ENCODE measurements around the gene ILF2.

Gene ILF2

GRCh38 chr1:153638261-153638660 is 32.5 kb downstream of the ILF2 start:
- no peak overlapping the region for H3K9ac ChIP-seq (ENCODE audit: low read depth, low read length)
- H3K27ac ChIP-seq (ENCODE audit: low read length) = no peak overlapping the region
- H3K4me1 ChIP-seq (ENCODE audit: insufficient read depth, low read length) = peaks cover 35% of the 10 kb centered on the region
- DNase-seq (no peak), ATAC-seq (ENCODE audit: insufficient read depth, low read depth) (no peak)
- TF ChIP-seq, protein P1, sequence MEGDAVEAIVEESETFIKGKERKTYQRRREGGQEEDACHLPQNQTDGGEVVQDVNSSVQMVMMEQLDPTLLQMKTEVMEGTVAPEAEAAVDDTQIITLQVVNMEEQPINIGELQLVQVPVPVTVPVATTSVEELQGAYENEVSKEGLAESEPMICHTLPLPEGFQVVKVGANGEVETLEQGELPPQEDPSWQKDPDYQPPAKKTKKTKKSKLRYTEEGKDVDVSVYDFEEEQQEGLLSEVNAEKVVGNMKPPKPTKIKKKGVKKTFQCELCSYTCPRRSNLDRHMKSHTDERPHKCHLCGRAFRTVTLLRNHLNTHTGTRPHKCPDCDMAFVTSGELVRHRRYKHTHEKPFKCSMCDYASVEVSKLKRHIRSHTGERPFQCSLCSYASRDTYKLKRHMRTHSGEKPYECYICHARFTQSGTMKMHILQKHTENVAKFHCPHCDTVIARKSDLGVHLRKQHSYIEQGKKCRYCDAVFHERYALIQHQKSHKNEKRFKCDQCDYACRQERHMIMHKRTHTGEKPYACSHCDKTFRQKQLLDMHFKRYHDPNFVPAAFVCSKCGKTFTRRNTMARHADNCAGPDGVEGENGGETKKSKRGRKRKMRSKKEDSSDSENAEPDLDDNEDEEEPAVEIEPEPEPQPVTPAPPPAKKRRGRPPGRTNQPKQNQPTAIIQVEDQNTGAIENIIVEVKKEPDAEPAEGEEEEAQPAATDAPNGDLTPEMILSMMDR (IDR thresholded peaks at IDR 0.05; ENCODE audit: borderline replicate concordance, extremely low read depth, low read length, poor library complexity, severe bottlenecking) = no peak
- TF ChIP-seq EZH2 (IDR thresholded peaks at IDR 0.05; ENCODE audit: borderline replicate concordance, low read depth, low read length, severe bottlenecking) = no peak
- H3K27me3 ChIP-seq (ENCODE audit: insufficient read depth, low read length, poor library complexity) = no peaks in the 10 kb centered on the region
- peaks cover 82% of the 10 kb centered on the region for H3K79me2 ChIP-seq (ENCODE audit: insufficient read depth, low read length)
- H3K4me3 ChIP-seq (ENCODE audit: low read depth in 1 of 2, low read length in 2 of 2) = no peak overlapping the region
- H2AFZ ChIP-seq (ENCODE audit: low read depth, low read length) = no peak overlapping the region
- peaks cover 24% of the 10 kb centered on the region; the same call in 1 of the 2 replicates for H4K20me1 ChIP-seq (ENCODE audit: insufficient read depth, low read length)
- H3K9me3 ChIP-seq (ENCODE audit: insufficient read depth, low read length, severe bottlenecking) = no peaks in the 10 kb centered on the region
- peaks cover 81% of the 10 kb centered on the region for H3K36me3 ChIP-seq (ENCODE audit: insufficient read depth, low read length)
- H3K4me2 ChIP-seq (ENCODE audit: insufficient read depth, low read length) = no peak overlapping the region

DNA sequence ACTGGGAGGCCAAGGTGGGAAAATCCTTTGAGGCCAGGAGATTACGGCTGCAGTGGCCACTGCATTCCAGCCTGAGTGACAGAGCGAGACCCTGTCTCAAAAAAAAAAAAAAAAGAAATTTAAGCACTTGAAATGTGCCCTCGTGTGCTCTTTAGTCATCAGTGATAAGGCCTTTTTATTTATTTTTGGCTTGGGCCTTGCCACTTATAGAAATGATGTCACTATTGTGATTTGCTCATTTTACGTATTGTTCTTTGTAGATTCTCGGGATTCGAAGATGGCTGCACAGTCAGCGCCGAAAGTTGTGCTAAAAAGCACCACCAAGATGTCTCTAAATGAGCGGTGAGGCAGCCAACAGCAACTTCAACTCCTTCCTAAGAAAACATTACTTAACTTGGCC is 34.5 kb downstream of the ILF2 start:
- no peak for ATAC-seq (ENCODE audit: insufficient read depth, low read depth)
- H3K9me3 ChIP-seq (ENCODE audit: insufficient read depth, low read length, severe bottlenecking) = no peaks in the 10 kb centered on the region
- no peak for DNase-seq
- H3K4me3 ChIP-seq (ENCODE audit: low read depth in 1 of 2, low read length in 2 of 2) = peak overlapping the region in 1 of 2 experiments; percentile 61; a peak in 1 of 4 replicates
- peaks cover 37% of the 10 kb centered on the region for H3K4me1 ChIP-seq (ENCODE audit: insufficient read depth, low read length)
- H3K79me2 ChIP-seq (ENCODE audit: insufficient read depth, low read length) = peaks cover 69% of the 10 kb centered on the region
- TF ChIP-seq EZH2 (IDR thresholded peaks at IDR 0.05; ENCODE audit: borderline replicate concordance, low read depth, low read length, severe bottlenecking) = no peak
- TF ChIP-seq, protein P1 (IDR thresholded peaks at IDR 0.05; ENCODE audit: borderline replicate concordance, extremely low read depth, low read length, poor library complexity, severe bottlenecking) = no peak
- no peak overlapping the region for H3K27ac ChIP-seq (ENCODE audit: low read length)
- peak overlapping the region; percentile 76; the same call in 1 of the 2 replicates for H3K4me2 ChIP-seq (ENCODE audit: insufficient read depth, low read length)
- H3K36me3 ChIP-seq (ENCODE audit: insufficient read depth, low read length) = peaks cover 61% of the 10 kb centered on the region
- H4K20me1 ChIP-seq (ENCODE audit: insufficient read depth, low read length) = peaks cover 24% of the 10 kb centered on the region; the same call in 1 of the 2 replicates
- no peak overlapping the region for H2AFZ ChIP-seq (ENCODE audit: low read depth, low read length)
- peak overlapping the region; percentile 92; the same call in 1 of the 2 replicates for H3K9ac ChIP-seq (ENCODE audit: low read depth, low read length)
- no peaks in the 10 kb centered on the region for H3K27me3 ChIP-seq (ENCODE audit: insufficient read depth, low read length, poor library complexity)

GRCh38 chr1:153635872-153636271 is 34.9 kb downstream of the ILF2 start:
- Histone ChIP-seq H2AFZ (ENCODE audit: low read depth, low read length) (no peak overlapping the region), H3K9ac (ENCODE audit: low read depth, low read length) (peak overlapping the region; percentile 92), H3K27ac (ENCODE audit: low read length) (no peak overlapping the region), H3K4me3 (ENCODE audit: low read depth in 1 of 2, low read length in 2 of 2) (peak overlapping the region; percentile 61 to 66; a peak in 3 of 4 replicates), H3K4me2 (ENCODE audit: insufficient read depth, low read length) (peak overlapping the region; percentile 76), H3K79me2 (ENCODE audit: insufficient read depth, low read length) (peaks cover 65% of the 10 kb centered on the region), H3K4me1 (ENCODE audit: insufficient read depth, low read length) (peaks cover 37% of the 10 kb centered on the region), H3K36me3 (ENCODE audit: insufficient read depth, low read length) (peaks cover 57% of the 10 kb centered on the region), H3K27me3 (ENCODE audit: insufficient read depth, low read length, poor library complexity) (no peaks in the 10 kb centered on the region), H3K9me3 (ENCODE audit: insufficient read depth, low read length, severe bottlenecking) (no peaks in the 10 kb centered on the region), H4K20me1 (ENCODE audit: insufficient read depth, low read length) (peaks cover 24% of the 10 kb centered on the region; the same call in 1 of the 2 replicates)
- TF ChIP-seq EZH2 (IDR thresholded peaks at IDR 0.05; ENCODE audit: borderline replicate concordance, low read depth, low read length, severe bottlenecking) = no peak
- TF ChIP-seq, protein P1 (IDR thresholded peaks at IDR 0.05; ENCODE audit: borderline replicate concordance, extremely low read depth, low read length, poor library complexity, severe bottlenecking) = no peak
- ATAC-seq (ENCODE audit: insufficient read depth, low read depth) (no peak), DNase-seq (no peak)

All from DND-41 (cell line).